Measurements from ENCODE around the gene ZFAND2B. TPM values are rescaled to one million over a fixed set of nuclear protein-coding genes. Genes with fewer than 3 reads are reported as not detected.

ZFAND2B gene
- total and polyA plus RNA-seq, 10 donors = 39.4 to 77.7 (median 52.4) TPM

DNA sequence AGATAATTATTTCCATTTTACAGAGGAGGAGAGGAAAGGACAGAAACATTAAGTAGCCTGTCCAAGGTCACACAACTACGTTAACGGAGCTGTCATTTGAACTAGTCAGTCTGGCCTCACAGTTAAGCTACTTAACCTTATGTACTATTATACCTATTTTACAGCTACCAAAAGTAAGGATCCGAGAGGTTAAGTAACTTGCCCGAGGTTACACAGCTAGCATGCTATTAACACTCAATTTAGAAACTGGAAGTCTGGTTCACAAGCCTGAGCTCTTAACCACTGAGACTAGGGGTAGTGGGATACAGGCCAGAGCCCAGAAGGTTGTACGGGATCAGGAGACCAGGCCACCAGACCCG, 38.2 kb downstream of the ZFAND2B start:
- Histone ChIP-seq H3K36me3 (peaks cover 0 to 33% (median 6%) of the 10 kb centered on the region in 6 donors), H3K27ac (peak overlapping the region; percentile 94 to 99 (median 97)), H3K27me3 (replicated peaks in 1 of 7) (no peaks in the 10 kb centered on the region), H3K4me3 (peak overlapping the region; percentile 69 to 88 (median 76)), H3K4me1 (peaks cover 39 to 68% (median 55%) of the 10 kb centered on the region in 6 donors), H3K9me3 (no peaks in the 10 kb centered on the region)
- WGBS, 5 donors = 26 to 42% (median 34%) methylated on average over 6 of the region's 6 CpGs
- no peak for DNase-seq
- no peak for TF ChIP-seq POLR2AphosphoS5 (IDR thresholded peaks at IDR 0.05)
- TF ChIP-seq, protein P1, sequence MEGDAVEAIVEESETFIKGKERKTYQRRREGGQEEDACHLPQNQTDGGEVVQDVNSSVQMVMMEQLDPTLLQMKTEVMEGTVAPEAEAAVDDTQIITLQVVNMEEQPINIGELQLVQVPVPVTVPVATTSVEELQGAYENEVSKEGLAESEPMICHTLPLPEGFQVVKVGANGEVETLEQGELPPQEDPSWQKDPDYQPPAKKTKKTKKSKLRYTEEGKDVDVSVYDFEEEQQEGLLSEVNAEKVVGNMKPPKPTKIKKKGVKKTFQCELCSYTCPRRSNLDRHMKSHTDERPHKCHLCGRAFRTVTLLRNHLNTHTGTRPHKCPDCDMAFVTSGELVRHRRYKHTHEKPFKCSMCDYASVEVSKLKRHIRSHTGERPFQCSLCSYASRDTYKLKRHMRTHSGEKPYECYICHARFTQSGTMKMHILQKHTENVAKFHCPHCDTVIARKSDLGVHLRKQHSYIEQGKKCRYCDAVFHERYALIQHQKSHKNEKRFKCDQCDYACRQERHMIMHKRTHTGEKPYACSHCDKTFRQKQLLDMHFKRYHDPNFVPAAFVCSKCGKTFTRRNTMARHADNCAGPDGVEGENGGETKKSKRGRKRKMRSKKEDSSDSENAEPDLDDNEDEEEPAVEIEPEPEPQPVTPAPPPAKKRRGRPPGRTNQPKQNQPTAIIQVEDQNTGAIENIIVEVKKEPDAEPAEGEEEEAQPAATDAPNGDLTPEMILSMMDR (IDR thresholded peaks at IDR 0.05 in 8 of 11, conservative IDR thresholded peaks at IDR 0.05 in 3 of 11) = no peak
- no peak for TF ChIP-seq POLR2A (IDR thresholded peaks at IDR 0.05)
- intact Hi-C loops (cut with DNase I; ENCODE audit: low total_unique reads) = no loop called here

DNA sequence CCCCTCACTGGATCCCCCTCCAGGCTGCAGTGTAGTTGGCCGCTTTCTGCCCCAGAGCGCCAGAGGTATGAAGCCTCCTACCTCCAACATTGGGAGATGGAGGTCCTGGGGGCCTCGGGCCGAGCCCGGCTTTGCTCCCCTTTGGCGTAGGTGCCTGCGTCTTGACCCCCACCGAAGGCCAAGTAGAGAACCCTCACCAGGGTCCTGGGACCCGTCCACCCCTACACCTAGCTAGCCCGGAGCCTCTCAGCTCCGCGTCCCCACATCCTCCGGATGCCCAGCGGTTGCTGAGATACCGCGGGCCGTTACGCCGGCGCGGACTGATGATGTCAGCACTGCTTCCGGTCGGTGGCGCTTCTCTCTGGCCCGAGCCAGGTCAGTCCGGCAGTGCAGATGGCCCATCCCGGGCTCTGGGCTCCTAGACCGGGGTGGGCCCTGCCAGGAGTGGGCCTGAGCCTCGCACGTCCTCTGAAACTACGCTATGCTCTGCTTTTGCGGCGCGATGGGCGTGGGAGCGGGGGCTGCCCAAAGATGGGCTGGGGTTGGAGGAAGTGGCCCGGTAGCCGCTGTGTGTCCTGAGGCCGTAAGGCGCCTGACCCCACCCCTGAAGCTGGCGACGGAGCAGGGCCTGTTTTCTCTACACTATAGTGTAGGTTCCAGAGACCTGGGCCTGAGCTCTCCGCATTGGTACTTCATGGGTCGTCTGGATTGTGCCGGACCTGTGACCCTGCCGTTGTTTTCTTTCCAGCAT, 38.7 kb downstream of the ZFAND2B start, which contains the start of the genes GLB1L and STK16:
TSS of gene GLB1L (minus strand) at position 297 of the 751 bp plus-strand sequence. CDS start 1,871 bp downstream, outside the sequence.
TSS of gene STK16 (plus strand) at position 332 of the 751 bp plus-strand sequence. CDS start 521 bp downstream, outside the sequence.
- H3K36me3 ChIP-seq = peaks cover 0 to 33% (median 10%) of the 10 kb centered on the region in 6 donors
- no peaks in the 10 kb centered on the region for H3K27me3 ChIP-seq (replicated peaks in 1 of 7)
- peaks cover 43 to 74% (median 60%) of the 10 kb centered on the region in 6 donors for H3K4me1 ChIP-seq
- TF ChIP-seq POLR2A (IDR thresholded peaks at IDR 0.05) (peak in 2 of 3 donors; percentile 51 to 71), POLR2AphosphoS5 (IDR thresholded peaks at IDR 0.05) (peak; percentile 98 to 99 (median 99))
- TF ChIP-seq, protein P1 (IDR thresholded peaks at IDR 0.05 in 8 of 11, conservative IDR thresholded peaks at IDR 0.05 in 3 of 11) = peak in 3 of 11 experiments; percentile 5 to 37 (median 32)
- intact Hi-C loops (cut with DNase I; ENCODE audit: low total_unique reads) = no loop called here
- DNase-seq = peak; percentile 98
- 0 to 1% (median 1%) methylated on average over 20 to 46 of the region's 46 CpGs for WGBS, 5 donors
- peak within 1 kb of the TSS; percentile 94 to 99 (median 97) for H3K27ac ChIP-seq
- peak within 1 kb of the TSS; percentile 69 to 88 (median 76) for H3K4me3 ChIP-seq
- H3K9me3 ChIP-seq = no peaks in the 10 kb centered on the region

- WGBS, 5 donors = 15 to 24% (median 21%) methylated on average over 10 of the region's 10 CpGs
- TF ChIP-seq, protein P1 (IDR thresholded peaks at IDR 0.05 in 8 of 11, conservative IDR thresholded peaks at IDR 0.05 in 3 of 11) = peak in 1 of 11 experiments; percentile 5
- TF ChIP-seq POLR2AphosphoS5 (IDR thresholded peaks at IDR 0.05) = no peak
- intact Hi-C loops (cut with DNase I; ENCODE audit: low total_unique reads) = no loop called here
Measured at GRCh38 chr2:219245899-219246230, 39.3 kb downstream of the ZFAND2B start.

DNA sequence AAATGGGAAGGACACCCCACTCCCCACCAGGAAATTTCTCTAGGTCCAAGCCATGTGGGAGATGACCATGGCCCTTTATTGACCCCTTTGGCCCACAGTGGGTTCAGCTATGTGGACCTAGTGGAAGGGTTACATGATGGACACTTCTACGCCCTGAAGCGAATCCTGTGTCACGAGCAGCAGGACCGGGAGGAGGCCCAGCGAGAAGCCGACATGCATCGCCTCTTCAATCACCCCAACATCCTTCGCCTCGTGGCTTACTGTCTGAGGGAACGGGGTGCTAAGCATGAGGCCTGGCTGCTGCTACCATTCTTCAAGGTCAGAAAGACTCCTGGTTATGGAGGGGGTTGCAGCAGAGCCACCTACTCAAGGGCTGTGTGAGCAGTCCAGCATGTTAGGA, 40.0 kb downstream of the ZFAND2B start:
- intact Hi-C loops (cut with DNase I; ENCODE audit: low total_unique reads) = no loop called here
- TF ChIP-seq POLR2AphosphoS5 (IDR thresholded peaks at IDR 0.05) (no peak), POLR2A (IDR thresholded peaks at IDR 0.05) (no peak)
- TF ChIP-seq, protein P1 (IDR thresholded peaks at IDR 0.05 in 8 of 11, conservative IDR thresholded peaks at IDR 0.05 in 3 of 11) = no peak
- H3K27me3 ChIP-seq (replicated peaks in 1 of 7) = no peaks in the 10 kb centered on the region
- DNase-seq = no peak
- H3K36me3 ChIP-seq = peaks cover 0 to 46% (median 21%) of the 10 kb centered on the region in 6 donors
- no peaks in the 10 kb centered on the region for H3K9me3 ChIP-seq
- H3K4me3 ChIP-seq = peak overlapping the region in 2 of 8 donors; percentile 71 to 78
- H3K4me1 ChIP-seq = peaks cover 48 to 86% (median 73%) of the 10 kb centered on the region in 6 donors
- 93 to 96% (median 94%) methylated on average over 3 to 10 of the region's 10 CpGs for WGBS, 5 donors
- peak overlapping the region; percentile 73 to 99 (median 94) for H3K27ac ChIP-seq

More at GRCh38 chr2:219245899-219246230, 39.3 kb downstream of the ZFAND2B start:
- Histone ChIP-seq H3K36me3 (peaks cover 0 to 39% (median 14%) of the 10 kb centered on the region in 6 donors), H3K9me3 (no peaks in the 10 kb centered on the region), H3K27ac (peak overlapping the region; percentile 94 to 99 (median 97)), H3K4me3 (peak overlapping the region; percentile 69 to 88 (median 76)), H3K27me3 (replicated peaks in 1 of 7) (no peaks in the 10 kb centered on the region), H3K4me1 (peaks cover 47 to 79% (median 66%) of the 10 kb centered on the region in 6 donors)
- no peak for DNase-seq

Measured in spleen (tissue), 11 donors.